Epithelial cell of proximal tubule (primary cell): ENCODE data around the gene INTS3. TPM values are rescaled to one million over a fixed set of nuclear protein-coding genes. Genes with fewer than 3 reads are reported as not detected.

ENCODE experiments used
- DNase-seq: peaks from one replicate; pipeline ENCODE4 v3.0.0-alpha.2; 2011; ENCODE audit warnings: low read depth
- H3K4me3 ChIP-seq: 2 replicates; pipeline ENCODE4 v1.5.1; 2011; ENCODE audit warnings: low read depth, mild to moderate bottlenecking, low read length
- total RNA-seq: library from RNA; depleted of rRNA; stranded (reverse); fragments of >200 nt; gene quantifications from 2 replicates; pipeline ENCODE4 v1.2.3, GENCODE V29; 2015
- TF ChIP-seq, protein P1 (sequence below): conservative IDR thresholded peaks from 2 replicates; pipeline ENCODE4 v1.5.1; 2012; ENCODE audit warnings: low read depth, mild to moderate bottlenecking, low read length

Gene INTS3
- total RNA-seq, 1 donor from 2014 or later, result 30.3 TPM

DNA sequence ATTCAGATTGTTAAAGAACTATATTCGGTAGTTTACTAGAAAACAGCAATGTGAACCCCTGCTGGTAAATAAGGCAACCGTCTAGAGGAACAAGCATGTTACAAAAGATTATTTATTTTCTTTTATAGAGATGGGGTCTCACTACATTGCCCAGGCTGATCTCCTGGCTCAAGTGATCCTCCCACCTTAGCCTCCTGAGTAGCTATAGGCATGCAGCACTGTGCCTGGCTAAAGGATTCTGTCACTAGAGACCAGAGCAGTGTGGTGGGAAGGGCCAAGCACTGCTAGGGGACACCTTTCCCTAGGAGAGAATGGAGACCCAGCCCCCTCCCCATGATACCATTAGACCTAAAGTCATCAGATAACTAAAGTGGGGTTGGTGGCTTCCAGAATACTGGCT is 76.3 kb downstream of the INTS3 start:
- DNase-seq, result no peak
- H3K4me3 ChIP-seq, result no peak overlapping the region
- TF ChIP-seq, protein P1, sequence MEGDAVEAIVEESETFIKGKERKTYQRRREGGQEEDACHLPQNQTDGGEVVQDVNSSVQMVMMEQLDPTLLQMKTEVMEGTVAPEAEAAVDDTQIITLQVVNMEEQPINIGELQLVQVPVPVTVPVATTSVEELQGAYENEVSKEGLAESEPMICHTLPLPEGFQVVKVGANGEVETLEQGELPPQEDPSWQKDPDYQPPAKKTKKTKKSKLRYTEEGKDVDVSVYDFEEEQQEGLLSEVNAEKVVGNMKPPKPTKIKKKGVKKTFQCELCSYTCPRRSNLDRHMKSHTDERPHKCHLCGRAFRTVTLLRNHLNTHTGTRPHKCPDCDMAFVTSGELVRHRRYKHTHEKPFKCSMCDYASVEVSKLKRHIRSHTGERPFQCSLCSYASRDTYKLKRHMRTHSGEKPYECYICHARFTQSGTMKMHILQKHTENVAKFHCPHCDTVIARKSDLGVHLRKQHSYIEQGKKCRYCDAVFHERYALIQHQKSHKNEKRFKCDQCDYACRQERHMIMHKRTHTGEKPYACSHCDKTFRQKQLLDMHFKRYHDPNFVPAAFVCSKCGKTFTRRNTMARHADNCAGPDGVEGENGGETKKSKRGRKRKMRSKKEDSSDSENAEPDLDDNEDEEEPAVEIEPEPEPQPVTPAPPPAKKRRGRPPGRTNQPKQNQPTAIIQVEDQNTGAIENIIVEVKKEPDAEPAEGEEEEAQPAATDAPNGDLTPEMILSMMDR, result no peak

DNA sequence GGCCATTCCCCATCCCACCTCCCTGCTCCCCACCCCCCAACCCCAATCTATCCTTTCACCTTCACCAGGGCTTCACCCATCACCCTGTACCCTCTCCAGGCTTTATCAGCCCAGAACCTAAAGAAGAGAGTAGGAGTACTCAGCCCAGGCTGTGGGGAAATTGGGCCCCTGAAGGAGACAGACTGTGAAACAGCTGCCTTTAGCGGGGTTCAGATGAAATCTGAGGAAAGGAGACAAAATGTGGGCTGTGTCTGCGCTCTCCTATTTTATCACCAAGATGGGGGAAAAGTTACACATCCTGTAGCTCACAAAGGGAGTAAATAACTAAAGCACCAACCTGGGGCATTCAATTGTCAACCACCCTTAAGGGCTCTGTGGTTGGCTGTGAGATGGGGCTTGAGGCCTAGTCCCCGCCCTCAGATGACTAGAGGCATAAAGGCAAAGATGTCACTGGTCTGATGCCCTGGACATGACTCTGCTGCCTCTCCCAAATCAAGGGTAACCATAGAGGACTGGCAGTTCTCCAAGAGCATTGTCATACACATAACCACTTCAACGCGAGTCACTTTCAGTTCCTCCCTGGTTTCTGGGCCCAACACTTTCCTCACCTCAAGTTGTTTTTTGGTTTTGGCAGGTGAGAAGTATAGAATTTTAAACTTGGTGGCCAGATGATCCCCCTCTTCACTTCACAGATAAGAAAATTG is 77.3 kb downstream of the INTS3 start:
- TF ChIP-seq, protein P1, result no peak
- H3K4me3 ChIP-seq, result no peak overlapping the region
- DNase-seq, result no peak

DNA sequence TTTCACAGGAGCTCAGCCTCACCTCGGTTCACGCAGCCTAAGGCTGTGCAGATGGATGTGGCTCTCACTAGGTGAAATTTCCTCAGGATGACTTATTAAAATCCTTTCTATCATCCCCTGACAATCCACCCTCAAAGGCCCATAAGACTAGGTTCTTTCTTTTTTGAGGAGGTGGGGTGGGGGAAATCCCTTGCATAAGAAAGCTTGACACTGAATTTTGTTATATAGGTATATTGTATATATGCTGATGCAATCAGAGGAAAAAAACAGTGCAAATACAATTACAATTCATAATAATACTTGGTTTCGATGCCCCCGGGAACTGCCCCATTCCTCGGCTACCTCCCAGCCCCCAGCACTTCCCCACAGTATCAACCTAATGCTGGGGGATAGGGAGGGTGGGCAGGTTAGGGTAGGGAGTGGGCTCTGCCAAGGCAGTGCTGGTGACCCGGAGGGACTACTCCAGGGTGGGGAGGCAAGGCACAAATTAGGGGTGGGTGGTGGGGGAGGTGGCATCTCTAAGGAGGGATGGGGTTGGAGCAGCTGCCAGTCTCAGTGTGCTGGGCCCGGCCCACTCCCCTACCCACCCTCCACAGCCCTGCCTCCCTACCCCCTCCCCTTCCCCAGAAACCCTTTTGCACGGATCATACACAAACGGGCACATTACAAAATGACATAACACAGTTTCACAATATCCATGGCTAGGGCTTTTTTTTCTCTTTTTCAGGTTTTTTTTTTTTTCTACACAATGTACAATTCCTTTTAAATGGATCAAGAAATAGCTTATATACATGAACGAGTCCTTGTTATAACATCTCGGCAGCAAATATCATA is 78.3 kb downstream of the INTS3 start:
- H3K4me3 ChIP-seq, result no peak overlapping the region
- TF ChIP-seq, protein P1, result no peak
- DNase-seq, result no peak

DNA sequence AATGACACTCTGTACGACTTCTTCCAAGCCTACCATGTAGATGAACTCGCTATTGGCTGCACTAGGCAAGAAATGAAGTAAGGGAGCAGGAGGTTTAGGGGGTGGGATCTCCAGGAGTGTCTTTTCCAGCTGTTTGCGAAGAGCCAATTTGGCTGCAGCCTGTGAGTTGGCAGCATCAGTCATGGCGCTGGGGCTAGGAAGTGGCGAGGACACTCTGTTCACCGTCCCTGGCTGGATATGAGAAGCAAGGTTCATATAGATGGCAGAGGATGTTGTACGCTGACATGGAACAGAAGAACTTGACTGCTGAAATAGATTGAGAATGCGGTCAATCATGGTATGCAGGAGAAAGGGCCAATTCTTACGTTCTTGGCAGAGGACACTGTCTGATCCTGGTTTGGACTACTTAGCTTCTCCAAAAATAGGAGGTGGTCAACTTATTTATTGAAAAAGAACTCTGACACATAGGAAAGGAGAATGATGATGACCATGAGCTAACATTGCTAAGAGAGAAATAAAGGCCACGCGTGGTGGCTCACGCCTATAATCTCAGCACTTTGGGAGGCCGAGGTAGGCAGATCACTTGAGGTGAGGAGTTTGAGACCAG is 88.5 kb downstream of the INTS3 start:
- DNase-seq, result no peak
- TF ChIP-seq, protein P1, result no peak
- no peak overlapping the region for H3K4me3 ChIP-seq

DNA sequence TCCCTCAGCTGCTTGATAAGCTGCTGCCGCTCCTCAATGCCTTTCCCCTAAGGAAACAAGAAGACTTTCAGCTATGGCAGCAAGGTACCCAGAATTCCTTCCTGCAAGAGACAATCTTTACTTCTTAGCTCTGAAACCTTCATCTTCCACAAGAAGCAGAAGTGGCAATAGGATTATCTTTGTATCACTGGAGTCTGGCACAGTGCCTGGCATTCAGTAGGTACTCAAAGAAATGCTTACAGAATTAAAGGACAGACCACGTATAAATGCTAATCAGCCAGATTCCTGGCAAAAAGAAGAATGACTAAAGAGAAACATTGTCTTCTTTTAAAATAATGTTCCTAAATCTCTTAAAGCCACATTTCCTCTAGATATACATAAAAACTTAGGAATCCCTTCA is 91.0 kb downstream of the INTS3 start:
- no peak overlapping the region for H3K4me3 ChIP-seq
- DNase-seq, result no peak
- TF ChIP-seq, protein P1, result no peak

Other genes starting within 250 kb of the INTS3 start
- 1,217 and 1,569 TPM in 2 replicates for gene S100A6, start 192.1 kb upstream of the INTS3 start, total RNA-seq
- gene S100A5, start 187.1 kb upstream of the INTS3 start, total RNA-seq, result 2.7 and 4.0 TPM in 2 replicates
- 31.2 and 33.8 TPM in 2 replicates for gene S100A4, start 182.2 kb upstream of the INTS3 start, total RNA-seq
- gene S100A3, start 178.8 kb upstream of the INTS3 start, total RNA-seq, result 10.2 and 27.6 TPM in 2 replicates
- gene S100A2, start 162.2 kb upstream of the INTS3 start, total RNA-seq, result 24.8 and 25.6 TPM in 2 replicates
- gene S100A16, start 114.9 kb upstream of the INTS3 start, total RNA-seq, result 832 and 1,016 TPM in 2 replicates
- 11.2 and 43.8 TPM in 2 replicates for gene S100A14, start 111.7 kb upstream of the INTS3 start, total RNA-seq
- gene S100A13, start 100.5 kb upstream of the INTS3 start, total RNA-seq, result 186 and 345 TPM in 2 replicates
- gene S100A1, start 99.6 kb upstream of the INTS3 start, total RNA-seq, result 1.3 and 16.5 TPM in 2 replicates
- gene CHTOP, start 94.0 kb upstream of the INTS3 start, total RNA-seq, result 53.0 and 64.7 TPM in 2 replicates
- 59.8 and 79.9 TPM in 2 replicates for gene SNAPIN, start 69.3 kb upstream of the INTS3 start, total RNA-seq
- 295 and 370 TPM in 2 replicates for gene ILF2, start 57.1 kb upstream of the INTS3 start, total RNA-seq
- 0.72 and 0.92 TPM in 2 replicates for gene NPR1, start 49.4 kb upstream of the INTS3 start, total RNA-seq
- 5.1 and 6.5 TPM in 2 replicates for gene SLC27A3, start 47.4 kb downstream of the INTS3 start, total RNA-seq
- gene GATAD2B, start 194.9 kb downstream of the INTS3 start, total RNA-seq, result 6.8 and 10.3 TPM in 2 replicates
- 19.1 and 42.5 TPM in 2 replicates for gene DENND4B, start 218.7 kb downstream of the INTS3 start, total RNA-seq
- 20.2 and 24.6 TPM in 2 replicates for gene CRTC2, start 230.6 kb downstream of the INTS3 start, total RNA-seq
- 107 and 145 TPM in 2 replicates for gene SLC39A1, start 235.5 kb downstream of the INTS3 start, total RNA-seq
- gene CREB3L4, start 239.9 kb downstream of the INTS3 start, total RNA-seq, result 10.7 and 15.3 TPM in 2 replicates
- 170 and 314 TPM in 2 replicates for gene JTB, start 249.6 kb downstream of the INTS3 start, total RNA-seq